OCI-LY3 (cell line): ENCODE measurements around the gene PID1.

ENCODE experiments used
- H2AFZ ChIP-seq: fragments of 200-600, 300-600 bp; shearing (Covaris generic); 2 replicates; pipeline ENCODE4 v1.6.0; 2014; ENCODE audit warnings: antibody characterized with exemption, low read depth, low read length
- H3K27ac ChIP-seq: fragments of 200-600, 300-600 bp; sonication (generic); 2 replicates; pipeline ENCODE4 v1.5.1; 2014; ENCODE audit warnings: mild to moderate bottlenecking, low read length, moderate library complexity, mixed read lengths
- H3K27me3 ChIP-seq: fragments of 200-600, 300-600 bp; sonication (generic); 2 replicates; pipeline ENCODE4 v1.6.1; 2014; ENCODE audit warnings: low read depth, low read length, mixed read lengths
- H3K36me3 ChIP-seq: fragments of 200-600, 300-600 bp; sonication (generic); replicated peaks from 2 replicates; pipeline ENCODE3; 2014; ENCODE audit warnings: low read depth, low read length, mixed read lengths
- H3K4me1 ChIP-seq: fragments of 300-600, 200-600 bp; sonication (generic); 2 replicates; pipeline ENCODE4 v1.6.1; 2014; ENCODE audit warnings: low read length, mixed read lengths
- H3K4me2 ChIP-seq: fragments of 200-600, 300-600 bp; sonication (generic); 2 replicates; pipeline ENCODE4 v1.6.1; 2014; ENCODE audit warnings: low read length, mixed read lengths
- H3K4me3 ChIP-seq: fragments of 300-600, 200-600 bp; sonication (generic); 2 replicates; pipeline ENCODE4 v1.5.1; 2014; ENCODE audit warnings: antibody characterized with exemption, mild to moderate bottlenecking, low read length, moderate library complexity
- H3K79me2 ChIP-seq: fragments of 300-600, 200-600 bp; shearing (Covaris generic); 2 replicates; pipeline ENCODE4 v1.6.1; 2014; ENCODE audit warnings: mild to moderate bottlenecking, low read length, mixed read lengths
- H3K9ac ChIP-seq: fragments of 300-600, 200-600 bp; shearing (Covaris generic); 2 replicates; pipeline ENCODE4 v1.6.0; 2014; ENCODE audit warnings: mild to moderate bottlenecking, low read length, moderate library complexity
- H3K9me3 ChIP-seq: fragments of 200-600, 300-600 bp; shearing (Covaris generic); 2 replicates; pipeline ENCODE4 v1.6.1; 2014; ENCODE audit warnings: low read length, mixed read lengths; ENCODE audit not compliant: insufficient read depth
- H4K20me1 ChIP-seq: fragments of 200-600, 300-600 bp; sonication (generic); 2 replicates; pipeline ENCODE4 v1.6.1; 2016; ENCODE audit warnings: low read length, mixed read lengths; ENCODE audit not compliant: insufficient read depth
- CTCF ChIP-seq: fragments of 200-600, 300-600 bp; sonication (generic); IDR thresholded peaks from 2 replicates; pipeline ENCODE4 v1.5.1; 2014; ENCODE audit warnings: antibody characterized with exemption, low read length, low read depth
- EZH2phosphoT487 ChIP-seq: fragments of 200-600 bp; shearing (Covaris generic); IDR thresholded peaks from 2 replicates; pipeline ENCODE4 v1.6.1; 2018; ENCODE audit warnings: antibody characterized with exemption, mixed run types, low read depth

PID1 gene

GRCh38 chr2:229218329-229218921 lies 52.7 kb downstream of the PID1 start:
- H3K27ac ChIP-seq = no peak overlapping the region
- H3K79me2 ChIP-seq = no peaks in the 10 kb centered on the region
- H3K4me2 ChIP-seq = no peak overlapping the region
- no peaks in the 10 kb centered on the region for H3K36me3 ChIP-seq
- H3K27me3 ChIP-seq = no peaks in the 10 kb centered on the region
- no peaks in the 10 kb centered on the region for H4K20me1 ChIP-seq
- no peaks in the 10 kb centered on the region for H3K9me3 ChIP-seq
- TF ChIP-seq EZH2phosphoT487 (no peak), CTCF (no peak)
- no peak overlapping the region for H3K4me3 ChIP-seq
- no peaks in the 10 kb centered on the region for H3K4me1 ChIP-seq
- no peak overlapping the region for H3K9ac ChIP-seq
- no peak overlapping the region for H2AFZ ChIP-seq

GRCh38 chr2:229212241-229212640 lies 58.8 kb downstream of the PID1 start:
- H3K9me3 ChIP-seq = no peaks in the 10 kb centered on the region
- TF ChIP-seq EZH2phosphoT487 (no peak), CTCF (no peak)
- no peak overlapping the region for H3K27ac ChIP-seq
- no peak overlapping the region for H3K4me2 ChIP-seq
- no peaks in the 10 kb centered on the region for H3K27me3 ChIP-seq
- no peak overlapping the region for H3K9ac ChIP-seq
- H2AFZ ChIP-seq = no peak overlapping the region
- H3K4me1 ChIP-seq = peaks cover 3% of the 10 kb centered on the region; the same call in 1 of the 2 replicates
- no peaks in the 10 kb centered on the region for H3K36me3 ChIP-seq
- H4K20me1 ChIP-seq = no peaks in the 10 kb centered on the region
- H3K79me2 ChIP-seq = no peaks in the 10 kb centered on the region
- H3K4me3 ChIP-seq = no peak overlapping the region

GRCh38 chr2:229210641-229211040 lies 60.4 kb downstream of the PID1 start:
- H2AFZ ChIP-seq = no peak overlapping the region
- H3K9me3 ChIP-seq = no peaks in the 10 kb centered on the region
- H3K27ac ChIP-seq = no peak overlapping the region
- H3K9ac ChIP-seq = no peak overlapping the region
- H3K4me1 ChIP-seq = peaks cover 5% of the 10 kb centered on the region; the same call in 1 of the 2 replicates
- H3K27me3 ChIP-seq = no peaks in the 10 kb centered on the region
- H3K4me3 ChIP-seq = no peak overlapping the region
- no peak for TF ChIP-seq EZH2phosphoT487
- TF ChIP-seq CTCF = no peak
- no peaks in the 10 kb centered on the region for H3K79me2 ChIP-seq
- H4K20me1 ChIP-seq = no peaks in the 10 kb centered on the region
- no peaks in the 10 kb centered on the region for H3K36me3 ChIP-seq
- no peak overlapping the region for H3K4me2 ChIP-seq

GRCh38 chr2:229206548-229206947 lies 64.5 kb downstream of the PID1 start:
- Histone ChIP-seq H2AFZ (no peak overlapping the region), H4K20me1 (no peaks in the 10 kb centered on the region), H3K27ac (no peak overlapping the region), H3K4me2 (no peak overlapping the region), H3K79me2 (no peaks in the 10 kb centered on the region), H3K9me3 (no peaks in the 10 kb centered on the region), H3K9ac (no peak overlapping the region), H3K4me1 (peaks cover 5% of the 10 kb centered on the region; the same call in 1 of the 2 replicates), H3K27me3 (no peaks in the 10 kb centered on the region), H3K4me3 (no peak overlapping the region), H3K36me3 (no peaks in the 10 kb centered on the region)
- no peak for TF ChIP-seq EZH2phosphoT487
- TF ChIP-seq CTCF = no peak
